ENCODE measurements around the gene NNAT. TPM values are rescaled to one million over a fixed set of nuclear protein-coding genes. Genes with fewer than 3 reads are reported as not detected.
A peak's percentile ranks its signal among the peaks of the same experiment; 100 is the strongest.

NNAT gene
- total RNA-seq, 1 donor: not detected

DNA sequence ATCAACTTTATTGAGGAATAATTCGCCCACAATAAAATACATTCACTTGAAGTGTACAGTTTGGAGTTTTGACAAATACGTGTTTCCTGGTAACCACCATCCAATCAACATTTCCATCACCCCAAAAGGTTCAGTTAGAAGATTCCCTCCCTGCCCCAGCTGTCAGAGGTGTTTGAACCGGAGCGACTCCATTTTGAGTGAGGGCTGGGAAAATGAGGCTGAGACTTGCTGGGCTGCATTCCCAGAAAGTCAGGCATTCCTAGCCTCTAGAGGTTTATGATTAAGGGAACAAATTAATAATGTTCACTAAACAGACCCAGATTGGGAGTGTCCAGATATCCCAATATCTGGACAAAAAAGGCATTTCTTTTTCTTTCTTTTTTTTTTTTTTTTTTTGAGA, 39.6 kb downstream of the NNAT start:
- Histone ChIP-seq H3K27me3 (ENCODE audit: insufficient read depth, low read length) (peaks cover 29% of the 10 kb centered on the region), H4K20me1 (ENCODE audit: insufficient read depth, low read length) (no peaks in the 10 kb centered on the region), H3K4me1 (ENCODE audit: insufficient read depth, low read length) (no peaks in the 10 kb centered on the region), H2AFZ (ENCODE audit: low read length) (no peak overlapping the region), H3K79me2 (ENCODE audit: insufficient read depth, low read length) (no peaks in the 10 kb centered on the region), H3K36me3 (ENCODE audit: insufficient read depth, low read length) (no peaks in the 10 kb centered on the region), H3K27ac (ENCODE audit: low read depth, low read length) (no peak overlapping the region), H3K4me3 (ENCODE audit: insufficient read depth, low read length) (no peak overlapping the region), H3K9me3 (ENCODE audit: low read depth, low read length) (no peaks in the 10 kb centered on the region), H3K4me2 (ENCODE audit: insufficient read depth, low read length) (no peak overlapping the region)
- TF ChIP-seq, protein P1, sequence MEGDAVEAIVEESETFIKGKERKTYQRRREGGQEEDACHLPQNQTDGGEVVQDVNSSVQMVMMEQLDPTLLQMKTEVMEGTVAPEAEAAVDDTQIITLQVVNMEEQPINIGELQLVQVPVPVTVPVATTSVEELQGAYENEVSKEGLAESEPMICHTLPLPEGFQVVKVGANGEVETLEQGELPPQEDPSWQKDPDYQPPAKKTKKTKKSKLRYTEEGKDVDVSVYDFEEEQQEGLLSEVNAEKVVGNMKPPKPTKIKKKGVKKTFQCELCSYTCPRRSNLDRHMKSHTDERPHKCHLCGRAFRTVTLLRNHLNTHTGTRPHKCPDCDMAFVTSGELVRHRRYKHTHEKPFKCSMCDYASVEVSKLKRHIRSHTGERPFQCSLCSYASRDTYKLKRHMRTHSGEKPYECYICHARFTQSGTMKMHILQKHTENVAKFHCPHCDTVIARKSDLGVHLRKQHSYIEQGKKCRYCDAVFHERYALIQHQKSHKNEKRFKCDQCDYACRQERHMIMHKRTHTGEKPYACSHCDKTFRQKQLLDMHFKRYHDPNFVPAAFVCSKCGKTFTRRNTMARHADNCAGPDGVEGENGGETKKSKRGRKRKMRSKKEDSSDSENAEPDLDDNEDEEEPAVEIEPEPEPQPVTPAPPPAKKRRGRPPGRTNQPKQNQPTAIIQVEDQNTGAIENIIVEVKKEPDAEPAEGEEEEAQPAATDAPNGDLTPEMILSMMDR (IDR thresholded peaks at IDR 0.05; ENCODE audit: extremely low read depth, low read depth, low read length): no peak
- DNase-seq (ENCODE audit: insufficient read length, low spot score, missing footprints): no peak

DNA sequence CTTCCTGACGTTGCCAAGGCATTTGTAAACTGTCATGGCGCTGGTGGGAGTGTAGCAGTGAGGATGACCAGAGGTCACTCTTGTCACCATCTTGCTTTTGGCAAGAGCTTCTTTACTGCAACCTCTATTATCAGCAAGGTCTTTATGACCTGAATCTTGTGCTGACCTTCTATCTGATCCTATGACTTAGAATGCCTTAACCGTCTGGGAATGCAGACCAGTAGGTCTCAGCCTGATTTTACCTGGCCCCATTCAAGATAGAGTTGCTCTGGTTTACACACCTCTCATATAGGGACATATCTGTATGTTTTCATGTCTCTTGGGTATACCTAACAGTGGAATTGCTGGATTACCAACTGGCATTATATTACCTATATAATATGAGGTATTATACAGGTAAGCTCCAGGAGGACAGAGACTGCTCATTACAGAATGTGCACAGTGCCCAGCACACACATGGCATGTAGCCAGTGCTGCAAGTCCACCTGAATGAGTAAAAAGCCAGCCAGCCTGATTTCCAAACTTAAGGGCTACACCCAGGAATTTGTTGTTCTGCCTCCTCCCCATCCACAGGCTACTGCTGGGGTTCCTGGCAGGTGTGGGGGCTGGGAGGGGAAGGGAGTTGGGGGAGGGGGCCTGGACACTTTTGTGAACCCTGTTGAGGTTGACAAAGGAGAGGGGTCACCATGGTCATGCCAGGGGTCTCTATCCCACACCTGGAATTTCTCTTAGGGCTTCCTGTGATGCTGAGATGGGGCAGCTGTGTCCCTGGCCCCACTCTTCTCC, 41.8 kb downstream of the NNAT start:
- no peak for DNase-seq (ENCODE audit: insufficient read length, low spot score, missing footprints)
- H3K4me3 ChIP-seq (ENCODE audit: insufficient read depth, low read length): no peak overlapping the region
- no peaks in the 10 kb centered on the region for H3K9me3 ChIP-seq (ENCODE audit: low read depth, low read length)
- H2AFZ ChIP-seq (ENCODE audit: low read length): no peak overlapping the region
- no peaks in the 10 kb centered on the region for H3K79me2 ChIP-seq (ENCODE audit: insufficient read depth, low read length)
- no peak overlapping the region for H3K27ac ChIP-seq (ENCODE audit: low read depth, low read length)
- TF ChIP-seq, protein P1 (IDR thresholded peaks at IDR 0.05; ENCODE audit: extremely low read depth, low read depth, low read length): no peak
- H3K4me2 ChIP-seq (ENCODE audit: insufficient read depth, low read length): no peak overlapping the region
- H3K27me3 ChIP-seq (ENCODE audit: insufficient read depth, low read length): peaks cover 43% of the 10 kb centered on the region
- H3K36me3 ChIP-seq (ENCODE audit: insufficient read depth, low read length): no peaks in the 10 kb centered on the region
- H4K20me1 ChIP-seq (ENCODE audit: insufficient read depth, low read length): no peaks in the 10 kb centered on the region
- H3K4me1 ChIP-seq (ENCODE audit: insufficient read depth, low read length): no peaks in the 10 kb centered on the region

DNA sequence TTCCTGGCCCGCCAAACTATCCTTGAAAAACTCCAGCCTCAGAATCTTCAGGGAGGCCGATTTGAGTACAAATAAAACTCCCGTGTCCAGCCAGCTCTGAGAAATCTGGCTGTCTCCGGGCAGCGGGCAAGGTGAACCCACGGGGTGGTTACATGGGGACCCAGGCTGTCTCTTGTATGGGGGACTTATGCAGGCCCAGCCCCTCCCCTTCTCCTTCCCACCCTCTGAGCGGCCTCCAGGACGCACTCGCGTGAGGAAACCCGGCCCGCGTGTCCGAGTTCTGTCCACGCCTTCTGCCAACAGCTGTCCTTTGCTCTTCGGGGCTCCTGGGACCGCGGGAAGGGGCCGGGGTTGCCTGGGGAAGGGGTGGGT, 43.0 kb downstream of the NNAT start:
- Histone ChIP-seq H3K79me2 (ENCODE audit: insufficient read depth, low read length) (no peaks in the 10 kb centered on the region), H3K4me1 (ENCODE audit: insufficient read depth, low read length) (no peaks in the 10 kb centered on the region), H3K4me2 (ENCODE audit: insufficient read depth, low read length) (peak overlapping the region; percentile 10), H2AFZ (ENCODE audit: low read length) (no peak overlapping the region), H3K4me3 (ENCODE audit: insufficient read depth, low read length) (no peak overlapping the region), H3K36me3 (ENCODE audit: insufficient read depth, low read length) (no peaks in the 10 kb centered on the region), H3K9me3 (ENCODE audit: low read depth, low read length) (no peaks in the 10 kb centered on the region), H3K27ac (ENCODE audit: low read depth, low read length) (no peak overlapping the region), H4K20me1 (ENCODE audit: insufficient read depth, low read length) (no peaks in the 10 kb centered on the region), H3K27me3 (ENCODE audit: insufficient read depth, low read length) (peaks cover 53% of the 10 kb centered on the region)
- no peak for DNase-seq (ENCODE audit: insufficient read length, low spot score, missing footprints)
- TF ChIP-seq, protein P1 (IDR thresholded peaks at IDR 0.05; ENCODE audit: extremely low read depth, low read depth, low read length): no peak

DNA sequence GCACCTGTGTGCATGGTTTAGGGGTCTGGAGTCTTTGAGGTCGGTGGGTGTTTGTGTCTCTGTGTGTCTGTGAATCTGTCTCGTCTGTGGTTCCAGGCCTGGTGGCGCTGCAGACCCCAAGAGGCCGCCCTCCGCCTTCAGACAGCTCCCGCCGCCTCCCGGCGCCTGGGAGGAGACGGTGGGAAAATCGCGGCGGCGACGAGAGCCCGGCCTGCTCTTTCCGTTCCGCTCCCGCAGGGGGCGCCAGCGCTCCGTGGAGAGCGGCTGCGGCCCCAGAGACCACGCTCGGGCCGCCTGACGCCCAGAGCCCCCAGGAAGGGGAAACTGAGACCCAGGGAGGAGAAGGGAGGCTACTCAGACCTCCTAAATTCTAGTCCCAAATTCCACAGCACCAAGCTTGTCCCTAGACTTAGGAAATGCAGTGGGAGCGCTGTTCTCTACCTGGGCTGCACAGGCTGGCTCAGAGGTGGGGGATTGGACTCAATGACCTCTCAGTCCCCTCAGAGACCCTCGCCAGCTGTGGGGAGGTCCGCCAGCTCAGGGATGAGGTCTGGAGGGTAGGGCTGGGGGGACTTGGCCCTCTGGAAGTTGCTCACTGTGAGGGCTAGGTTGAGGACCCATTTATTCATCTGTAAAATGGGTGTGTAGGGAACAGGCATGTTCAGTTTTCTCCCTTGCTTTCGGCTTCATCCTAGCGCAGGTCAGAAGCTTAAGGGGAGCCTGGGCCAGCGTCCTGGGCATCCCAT, 43.5 kb downstream of the NNAT start:
- Histone ChIP-seq H3K4me2 (ENCODE audit: insufficient read depth, low read length) (peak overlapping the region; percentile 10), H2AFZ (ENCODE audit: low read length) (no peak overlapping the region), H3K4me1 (ENCODE audit: insufficient read depth, low read length) (no peaks in the 10 kb centered on the region), H4K20me1 (ENCODE audit: insufficient read depth, low read length) (no peaks in the 10 kb centered on the region), H3K36me3 (ENCODE audit: insufficient read depth, low read length) (no peaks in the 10 kb centered on the region), H3K4me3 (ENCODE audit: insufficient read depth, low read length) (no peak overlapping the region), H3K9me3 (ENCODE audit: low read depth, low read length) (no peaks in the 10 kb centered on the region), H3K79me2 (ENCODE audit: insufficient read depth, low read length) (no peaks in the 10 kb centered on the region), H3K27ac (ENCODE audit: low read depth, low read length) (no peak overlapping the region), H3K27me3 (ENCODE audit: insufficient read depth, low read length) (peaks cover 56% of the 10 kb centered on the region)
- TF ChIP-seq, protein P1 (IDR thresholded peaks at IDR 0.05; ENCODE audit: extremely low read depth, low read depth, low read length): peak; percentile 80
- DNase-seq (ENCODE audit: insufficient read length, low spot score, missing footprints): peak; percentile 93

Measured in osteoblast (primary cell).